ENCODE data around the gene C12orf60. TPM values are rescaled to one million over a fixed set of nuclear protein-coding genes. Genes with fewer than 3 reads are reported as not detected.

C12orf60 gene
- polyA plus RNA-seq, 1 experiment = 0.71 TPM

GRCh38 chr12:14840616-14841015 lies 37.1 kb downstream of the C12orf60 start:
- Histone ChIP-seq H3K27me3 (ENCODE audit: control insufficient read depth, insufficient read depth, low read length) (no peaks in the 10 kb centered on the region), H3K36me3 (ENCODE audit: control insufficient read depth, insufficient read depth, low read length) (no peaks in the 10 kb centered on the region), H3K4me3 (ENCODE audit: low read depth, low read length) (no peak overlapping the region)
- CTCF ChIA-PET = interaction anchor here (2.0 kb wide), 1 partner anchor 72 kb away, joined by 5 read pairs; no protein-coding TSS in a partner anchor
- no peak for TF ChIP-seq CTCF (IDR thresholded peaks at IDR 0.05; ENCODE audit: insufficient read depth, low read depth, low read length)
- POLR2A ChIA-PET = no interaction called here
- no peak for DNase-seq (ENCODE audit: low read depth)

DNA sequence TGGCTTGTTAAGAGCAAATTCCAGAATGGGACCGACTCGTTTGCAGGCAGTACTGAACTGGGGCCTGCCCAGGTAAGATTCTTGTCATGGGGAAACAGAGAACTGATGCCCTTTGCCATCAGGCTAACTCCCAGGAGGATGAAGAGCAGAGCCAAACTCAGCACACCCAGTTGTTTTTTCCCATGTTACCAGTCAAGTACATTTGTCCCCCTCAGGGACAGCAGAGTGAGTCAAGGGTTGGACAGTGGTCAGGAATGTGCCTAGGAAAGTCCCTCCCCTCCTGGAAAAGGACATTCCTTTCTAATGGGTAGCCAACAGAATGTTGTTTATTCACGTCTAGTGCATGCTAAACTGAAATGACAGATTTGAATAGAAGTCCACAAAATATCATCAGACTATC lies 38.3 kb downstream of the C12orf60 start:
- H3K4me3 ChIP-seq (ENCODE audit: low read depth, low read length) = no peak overlapping the region
- no peak for DNase-seq (ENCODE audit: low read depth)
- ChIA-PET POLR2A (no interaction called here), CTCF (interaction anchor here (2.0 kb wide), 1 partner anchor 71 kb away, joined by 5 read pairs; no protein-coding TSS in a partner anchor)
- TF ChIP-seq CTCF (IDR thresholded peaks at IDR 0.05; ENCODE audit: insufficient read depth, low read depth, low read length) = no peak
- H3K36me3 ChIP-seq (ENCODE audit: control insufficient read depth, insufficient read depth, low read length) = no peaks in the 10 kb centered on the region
- no peaks in the 10 kb centered on the region for H3K27me3 ChIP-seq (ENCODE audit: control insufficient read depth, insufficient read depth, low read length)

GRCh38 chr12:14842315-14842714 lies 38.8 kb downstream of the C12orf60 start:
- POLR2A ChIA-PET = no interaction called here
- Histone ChIP-seq H3K36me3 (ENCODE audit: control insufficient read depth, insufficient read depth, low read length) (no peaks in the 10 kb centered on the region), H3K27me3 (ENCODE audit: control insufficient read depth, insufficient read depth, low read length) (no peaks in the 10 kb centered on the region), H3K4me3 (ENCODE audit: low read depth, low read length) (no peak overlapping the region)
- DNase-seq (ENCODE audit: low read depth) = no peak
- CTCF ChIA-PET = interaction anchor here (2.0 kb wide), 1 partner anchor 70 kb away, joined by 5 read pairs; no protein-coding TSS in a partner anchor
- no peak for TF ChIP-seq CTCF (IDR thresholded peaks at IDR 0.05; ENCODE audit: insufficient read depth, low read depth, low read length)

GRCh38 chr12:14843425-14843887 lies 40.0 kb downstream of the C12orf60 start, which contains the start of gene ART4:
Gene ART4 (minus strand): TSS chr12:14843526. CDS start chr12:14843113, 413 bp downstream.
- TF ChIP-seq CTCF (IDR thresholded peaks at IDR 0.05; ENCODE audit: insufficient read depth, low read depth, low read length) = no peak
- no peak for DNase-seq (ENCODE audit: low read depth)
- POLR2A ChIA-PET = no interaction called here
- Histone ChIP-seq H3K27me3 (ENCODE audit: control insufficient read depth, insufficient read depth, low read length) (no peaks in the 10 kb centered on the region), H3K36me3 (ENCODE audit: control insufficient read depth, insufficient read depth, low read length) (no peaks in the 10 kb centered on the region), H3K4me3 (ENCODE audit: low read depth, low read length) (no peak within 1 kb of the TSS)
- CTCF ChIA-PET = interaction anchor here (1.1 to 8.5 kb wide), 3 partner anchors 32 to 378 kb away, joined by 4 to 83 read pairs (median 5); partner anchors contain the start of gene RERG

DNA sequence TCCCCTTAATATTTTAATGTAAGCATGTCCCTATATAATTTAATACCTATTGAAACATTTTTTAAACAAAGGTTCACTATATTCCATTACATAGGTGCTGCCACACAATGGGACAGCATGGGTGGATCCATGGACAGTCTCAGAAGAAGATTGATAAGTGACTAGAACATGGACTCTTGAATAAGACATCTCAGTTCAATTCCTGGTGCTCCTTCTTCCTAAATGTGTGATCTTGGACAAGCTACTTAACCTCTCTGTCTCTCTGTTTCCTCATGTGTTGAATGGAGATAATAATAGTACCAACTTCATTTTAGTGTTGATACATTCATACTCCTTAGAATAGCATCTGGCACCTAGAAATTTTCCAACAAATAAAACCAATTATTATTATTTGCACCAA lies 40.9 kb downstream of the C12orf60 start:
- ChIA-PET POLR2A (no interaction called here), CTCF (interaction anchor here (0.8 to 8.5 kb wide), 5 partner anchors 33 to 673 kb away, joined by 3 to 83 read pairs (median 4); partner anchors contain the start of gene RERG)
- TF ChIP-seq CTCF (IDR thresholded peaks at IDR 0.05; ENCODE audit: insufficient read depth, low read depth, low read length) = no peak
- Histone ChIP-seq H3K27me3 (ENCODE audit: control insufficient read depth, insufficient read depth, low read length) (no peaks in the 10 kb centered on the region), H3K4me3 (ENCODE audit: low read depth, low read length) (no peak overlapping the region), H3K36me3 (ENCODE audit: control insufficient read depth, insufficient read depth, low read length) (no peaks in the 10 kb centered on the region)
- DNase-seq (ENCODE audit: low read depth) = no peak
